Prostate gland (tissue), 2 donors: ENCODE data around the gene PPP4R4. TPM values are rescaled to one million over a fixed set of nuclear protein-coding genes. Genes with fewer than 3 reads are reported as not detected.

ENCODE experiments used
- DNase-seq: peaks from one replicate; pipeline ENCODE4 v3.0.0-alpha.2; 2019; ENCODE audit warnings: low spot score
- H3K27ac ChIP-seq, 2 donors: fragments of 200-600 bp; sonication (generic); 2 replicates each; pipeline ENCODE4 v1.5.1; 2017 to 2019
- H3K27me3 ChIP-seq: fragments of 200-600 bp; sonication (generic); replicated peaks from 2 replicates; pipeline ENCODE4 v1.5.1; 2019; ENCODE audit not compliant: insufficient read depth
- H3K36me3 ChIP-seq, 2 donors: fragments of 200-600 bp; sonication (generic); 1 replicate in 1 of 2; 2 replicates in 1 of 2; pipeline versions ENCODE4 v1.5.1 to v1.8.1; 2017 to 2019
- H3K4me1 ChIP-seq: fragments of 200-600 bp; sonication (generic); replicated peaks from 2 replicates; pipeline ENCODE4 v1.5.1; 2019
- H3K4me3 ChIP-seq, 2 donors: fragments of 200-600 bp; sonication (generic); 2 replicates each; pipeline ENCODE4 v1.5.1; 2017 to 2019
- H3K9me3 ChIP-seq: fragments of 200-600 bp; sonication (generic); 2 replicates; pipeline ENCODE4 v1.5.1; 2017
- POLR2A ChIP-seq: fragments of 450-650 bp; IDR thresholded peaks from one replicate; pipeline ENCODE4 v1.6.1; 2016; ENCODE audit warnings: antibody characterized with exemption, mild to moderate bottlenecking
- POLR2AphosphoS5 ChIP-seq: sonication (generic); formaldehyde crosslinking; IDR thresholded peaks from one replicate; pipeline ENCODE4 v1.6.1; 2017; ENCODE audit warnings: antibody characterized with exemption
- WGBS: methylation state at CpG from one replicate; pipeline ENCODE4 v1.1.5; 2018; 5-methylcytosine and 5-hydroxymethylcytosine counted together
- intact Hi-C: fragments of 100-400 bp; cut with DNase I; formaldehyde crosslinking; loops from one replicate; pipeline ENCODE4 v1.14.2; 2022
- total RNA-seq, 2 donors: library from RNA; depleted of rRNA; stranded (reverse); fragments of >200 nt; gene quantifications; one replicate each; pipeline ENCODE4 v1.1.0, GENCODE V29; 2016
- TF ChIP-seq, protein P1 (sequence below), 4 experiments: fragments of 200-600 bp in 2 of 4; fragments of 450-650 bp in 2 of 4; sonication (generic) in 2 of 4; IDR thresholded peaks; 1 replicate in 3 of 4; 2 replicates in 1 of 4; pipeline ENCODE4 v1.5.1; 2016 to 2019; ENCODE audit warnings: antibody characterized with exemption in 4 of 4, mild to moderate bottlenecking in 2 of 4, moderate library complexity in 2 of 4

Gene PPP4R4
- total RNA-seq, 2 donors from 2014 or later = 0.32 to 9.5 TPM

DNA sequence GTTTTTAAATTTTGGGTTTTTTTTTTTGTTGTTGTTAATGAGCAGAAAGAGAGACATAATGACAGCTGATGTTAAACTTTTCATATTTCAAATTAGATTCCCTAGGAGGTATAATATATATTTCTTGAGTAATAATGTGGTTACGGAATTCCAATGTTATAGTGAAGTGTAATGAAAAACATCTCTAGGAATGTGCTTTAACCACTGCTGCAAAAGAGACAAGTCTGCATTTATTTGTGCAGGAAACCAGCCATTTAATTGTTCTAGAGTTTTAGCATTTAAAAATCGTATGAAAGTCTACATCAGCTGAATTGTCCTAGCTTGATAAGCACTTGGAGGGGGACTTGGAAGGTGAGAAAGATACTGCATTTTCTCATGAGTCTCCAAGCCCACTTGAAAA is 104.6 kb downstream of the PPP4R4 start:
- H3K4me3 ChIP-seq = no peak overlapping the region
- H3K4me1 ChIP-seq = no peaks in the 10 kb centered on the region
- H3K27me3 ChIP-seq = no peaks in the 10 kb centered on the region
- no peaks in the 10 kb centered on the region for H3K36me3 ChIP-seq
- intact Hi-C loops = no loop called here
- TF ChIP-seq, protein P1, sequence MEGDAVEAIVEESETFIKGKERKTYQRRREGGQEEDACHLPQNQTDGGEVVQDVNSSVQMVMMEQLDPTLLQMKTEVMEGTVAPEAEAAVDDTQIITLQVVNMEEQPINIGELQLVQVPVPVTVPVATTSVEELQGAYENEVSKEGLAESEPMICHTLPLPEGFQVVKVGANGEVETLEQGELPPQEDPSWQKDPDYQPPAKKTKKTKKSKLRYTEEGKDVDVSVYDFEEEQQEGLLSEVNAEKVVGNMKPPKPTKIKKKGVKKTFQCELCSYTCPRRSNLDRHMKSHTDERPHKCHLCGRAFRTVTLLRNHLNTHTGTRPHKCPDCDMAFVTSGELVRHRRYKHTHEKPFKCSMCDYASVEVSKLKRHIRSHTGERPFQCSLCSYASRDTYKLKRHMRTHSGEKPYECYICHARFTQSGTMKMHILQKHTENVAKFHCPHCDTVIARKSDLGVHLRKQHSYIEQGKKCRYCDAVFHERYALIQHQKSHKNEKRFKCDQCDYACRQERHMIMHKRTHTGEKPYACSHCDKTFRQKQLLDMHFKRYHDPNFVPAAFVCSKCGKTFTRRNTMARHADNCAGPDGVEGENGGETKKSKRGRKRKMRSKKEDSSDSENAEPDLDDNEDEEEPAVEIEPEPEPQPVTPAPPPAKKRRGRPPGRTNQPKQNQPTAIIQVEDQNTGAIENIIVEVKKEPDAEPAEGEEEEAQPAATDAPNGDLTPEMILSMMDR (IDR thresholded peaks at IDR 0.05) = no peak
- no peak for TF ChIP-seq POLR2AphosphoS5
- no peak for TF ChIP-seq POLR2A
- H3K9me3 ChIP-seq = no peaks in the 10 kb centered on the region
- no peak for DNase-seq
- WGBS = 60% methylated on average over 2 of the region's 2 CpGs
- H3K27ac ChIP-seq = no peak overlapping the region

DNA sequence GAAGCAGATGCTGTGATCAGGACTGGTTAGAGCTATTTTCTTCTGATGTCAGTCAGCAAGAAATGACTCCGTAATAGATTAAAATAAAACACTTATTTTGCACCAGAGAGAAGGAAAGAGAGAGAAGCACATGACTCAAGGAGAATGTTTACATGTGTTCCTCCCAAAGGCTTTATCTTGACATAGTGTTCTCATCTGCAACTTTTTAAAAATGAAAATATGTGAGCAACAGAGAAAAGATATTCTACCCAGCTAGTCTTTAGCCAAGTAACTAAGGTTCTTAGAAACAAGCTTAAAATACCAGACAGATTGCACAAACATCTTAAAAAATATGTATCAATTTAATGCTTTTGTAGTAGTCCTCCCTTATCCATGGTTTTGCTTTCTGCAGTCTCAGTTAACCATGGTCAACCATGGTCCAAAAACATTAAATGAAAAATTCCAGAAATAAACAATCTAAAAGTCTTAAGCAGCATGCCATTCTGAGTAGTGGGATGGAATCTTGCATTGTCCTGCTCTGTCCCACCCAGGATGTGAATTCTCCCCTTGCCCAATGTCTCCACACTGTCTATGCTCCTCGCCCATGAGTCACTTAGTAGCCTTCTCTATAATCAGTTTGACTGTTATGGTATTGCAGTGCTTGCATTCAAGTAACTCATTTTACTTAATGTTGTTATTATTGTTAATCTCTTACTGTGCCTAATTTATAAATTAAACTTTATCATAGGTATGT is 109.0 kb downstream of the PPP4R4 start:
- intact Hi-C loops = no loop called here
- H3K27ac ChIP-seq = no peak overlapping the region
- no peaks in the 10 kb centered on the region for H3K27me3 ChIP-seq
- no peaks in the 10 kb centered on the region for H3K36me3 ChIP-seq
- no peaks in the 10 kb centered on the region for H3K9me3 ChIP-seq
- WGBS = 69% methylated on average over 2 of the region's 2 CpGs
- no peak for DNase-seq
- H3K4me3 ChIP-seq = no peak overlapping the region
- TF ChIP-seq POLR2A (no peak), POLR2AphosphoS5 (no peak)
- TF ChIP-seq, protein P1 (IDR thresholded peaks at IDR 0.05) = no peak
- no peaks in the 10 kb centered on the region for H3K4me1 ChIP-seq

DNA sequence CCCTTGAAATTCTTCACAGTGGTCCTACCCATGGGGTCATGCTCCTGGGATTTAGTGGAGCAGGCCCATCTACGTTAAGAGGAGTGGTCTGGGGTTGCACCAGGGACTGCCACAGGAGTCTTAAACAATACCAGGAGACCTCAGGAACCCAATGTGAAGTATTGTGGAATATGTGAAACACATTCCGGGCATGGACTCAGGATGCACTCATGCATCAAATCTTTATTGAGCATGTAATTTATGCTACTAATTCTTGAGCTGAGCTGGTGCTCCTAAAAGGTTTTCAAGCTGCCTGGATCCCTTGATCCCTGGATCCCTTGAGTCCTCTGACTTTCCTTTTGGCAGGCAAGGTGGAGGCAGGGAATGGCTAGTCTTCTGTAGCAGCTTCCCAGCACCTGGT is 110.1 kb downstream of the PPP4R4 start:
- Histone ChIP-seq H3K4me1 (no peaks in the 10 kb centered on the region), H3K27me3 (no peaks in the 10 kb centered on the region), H3K4me3 (no peak overlapping the region), H3K9me3 (no peaks in the 10 kb centered on the region), H3K27ac (no peak overlapping the region), H3K36me3 (no peaks in the 10 kb centered on the region)
- no peak for DNase-seq
- 62% methylated on average over 2 of the region's 2 CpGs for WGBS
- TF ChIP-seq POLR2A (no peak), POLR2AphosphoS5 (no peak)
- TF ChIP-seq, protein P1 (IDR thresholded peaks at IDR 0.05) = no peak
- intact Hi-C loops = no loop called here

DNA sequence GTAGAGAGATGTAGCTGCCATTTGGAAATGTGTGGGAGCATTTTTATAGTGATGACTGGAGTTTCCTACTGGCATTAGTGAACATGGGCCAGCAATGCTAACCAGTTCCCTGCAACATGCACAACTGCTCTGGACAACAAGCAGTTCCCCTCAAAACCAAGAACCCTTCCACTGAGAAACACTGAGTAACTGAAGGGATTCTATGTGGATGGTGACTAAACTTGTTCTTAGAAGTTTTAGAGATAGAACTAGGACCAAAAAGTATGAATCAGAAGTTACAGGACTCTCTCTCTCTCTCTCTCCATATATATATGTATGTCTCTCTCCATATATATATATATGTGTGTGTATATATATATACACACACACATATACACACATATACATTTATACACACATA is 111.0 kb downstream of the PPP4R4 start:
- no peaks in the 10 kb centered on the region for H3K4me1 ChIP-seq

More for the DNA sequence above, 111.0 kb downstream of the PPP4R4 start:
- H3K36me3 ChIP-seq = no peaks in the 10 kb centered on the region
- no peak for TF ChIP-seq POLR2AphosphoS5
- no peak for TF ChIP-seq POLR2A
- TF ChIP-seq, protein P1 (IDR thresholded peaks at IDR 0.05) = no peak
- no peak overlapping the region for H3K27ac ChIP-seq
- no peaks in the 10 kb centered on the region for H3K9me3 ChIP-seq
- H3K27me3 ChIP-seq = no peaks in the 10 kb centered on the region
- intact Hi-C loops = no loop called here
- DNase-seq = no peak
- no peak overlapping the region for H3K4me3 ChIP-seq
